Right kidney (tissue), 1 donor: ENCODE data around the gene IQSEC3.

Experiments
- DNase-seq: peaks from one replicate; pipeline ENCODE4 v3.0.0-alpha.2; 2016

IQSEC3 gene

DNA sequence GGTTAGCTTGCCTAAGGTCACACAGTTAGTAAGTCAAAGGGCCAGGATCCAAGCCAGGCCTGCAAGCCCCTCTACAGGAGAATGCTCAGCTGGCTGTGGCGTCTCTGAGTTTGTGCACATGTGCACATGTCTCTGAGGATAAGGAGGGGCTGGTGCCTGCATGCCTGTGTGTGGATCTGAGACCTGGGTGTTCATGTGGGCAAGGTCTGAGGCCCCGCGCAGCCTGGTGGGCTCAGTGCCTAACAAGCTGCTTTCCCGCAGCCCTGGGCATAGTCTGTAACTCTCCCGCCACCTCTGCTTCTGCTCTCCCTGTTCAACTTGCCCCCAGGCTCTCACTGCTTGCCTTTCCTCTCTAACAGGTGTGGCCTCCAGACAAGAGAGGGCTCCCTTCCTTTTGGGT lies 151.7 kb downstream of the IQSEC3 start:
- no peak for DNase-seq

DNA sequence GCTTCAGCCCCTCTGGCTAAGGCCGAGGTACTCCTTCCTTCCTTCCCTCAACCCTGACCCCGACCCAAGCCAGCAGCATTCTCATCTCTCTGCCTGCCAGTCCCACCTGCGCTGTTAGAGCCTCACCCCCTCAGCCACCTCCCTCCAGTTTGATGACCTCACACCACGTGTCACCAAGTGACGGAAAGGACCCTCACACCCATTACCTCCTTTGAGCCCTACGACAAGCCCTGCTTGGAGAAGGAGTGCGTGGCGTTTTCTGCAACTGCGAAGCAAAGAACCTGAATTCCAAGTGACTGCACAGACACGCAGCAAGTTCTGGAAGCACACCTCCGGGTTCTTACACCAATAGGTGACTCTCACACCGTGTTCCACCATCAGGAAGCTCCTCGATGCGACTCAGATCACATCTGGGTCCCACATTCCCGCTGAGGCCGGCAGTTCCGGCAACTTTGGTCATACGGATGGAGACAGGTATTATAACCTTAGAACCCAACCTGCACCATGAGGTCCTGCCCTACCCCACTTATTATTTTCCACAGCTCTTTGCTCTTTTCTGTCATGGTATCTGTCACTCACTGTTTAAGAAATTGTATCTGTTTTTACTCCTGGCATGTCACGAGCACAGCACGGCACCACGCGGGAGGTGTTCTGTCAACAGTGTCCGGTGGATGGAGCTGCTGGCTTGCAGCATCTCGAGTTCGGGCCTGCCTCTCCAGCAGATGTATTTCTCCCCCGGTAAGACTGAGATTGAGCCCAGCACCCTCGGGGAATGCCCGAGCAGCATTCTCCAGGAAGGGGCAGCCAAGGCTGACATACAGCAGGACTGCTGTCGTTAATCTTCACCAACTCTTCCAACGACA lies 152.4 kb downstream of the IQSEC3 start:
- no peak for DNase-seq

DNA sequence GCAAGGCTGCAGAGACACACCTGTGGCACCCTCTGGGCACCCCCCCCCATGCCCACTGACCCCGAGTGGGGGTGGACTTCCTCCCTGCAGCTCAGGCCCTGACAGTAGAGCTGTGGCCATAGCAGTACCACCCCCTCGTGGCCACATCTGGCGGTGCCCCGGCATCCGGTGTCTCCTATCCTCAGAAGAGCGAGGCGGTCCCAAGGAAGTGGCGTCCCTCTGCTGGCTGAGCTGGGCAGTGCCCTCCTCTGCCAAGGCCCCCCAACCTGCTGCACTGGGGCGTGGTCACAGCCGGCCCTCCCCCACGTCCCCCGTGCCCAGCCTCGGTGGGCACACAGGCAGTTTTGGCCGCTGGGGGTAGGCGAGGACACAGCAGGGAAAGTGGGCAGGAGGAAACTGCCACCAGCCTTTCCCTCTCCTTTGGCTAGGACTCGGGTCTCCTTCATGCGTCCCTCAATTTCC lies 153.4 kb downstream of the IQSEC3 start:
- DNase-seq = peak; percentile 58

DNA sequence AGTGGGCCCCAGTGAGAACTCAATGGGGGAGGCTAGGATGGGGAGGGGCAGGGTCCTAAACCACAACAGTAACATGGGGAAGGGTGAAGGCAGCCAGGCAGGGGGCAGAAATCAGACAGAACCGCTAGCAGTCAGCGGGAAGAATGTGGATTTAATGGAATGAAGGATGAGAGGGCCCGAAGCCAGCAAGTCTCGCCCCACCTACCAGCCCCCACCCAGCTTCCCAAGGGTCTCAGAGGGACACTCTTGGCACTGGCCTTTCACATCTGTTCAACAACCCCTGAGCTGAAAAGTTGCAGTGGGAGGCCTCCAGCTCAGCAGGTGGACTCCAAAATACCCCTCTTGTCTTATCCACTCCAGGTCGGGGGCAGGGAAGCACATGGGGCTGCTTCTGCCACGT lies 153.9 kb downstream of the IQSEC3 start:
- DNase-seq = no peak

DNA sequence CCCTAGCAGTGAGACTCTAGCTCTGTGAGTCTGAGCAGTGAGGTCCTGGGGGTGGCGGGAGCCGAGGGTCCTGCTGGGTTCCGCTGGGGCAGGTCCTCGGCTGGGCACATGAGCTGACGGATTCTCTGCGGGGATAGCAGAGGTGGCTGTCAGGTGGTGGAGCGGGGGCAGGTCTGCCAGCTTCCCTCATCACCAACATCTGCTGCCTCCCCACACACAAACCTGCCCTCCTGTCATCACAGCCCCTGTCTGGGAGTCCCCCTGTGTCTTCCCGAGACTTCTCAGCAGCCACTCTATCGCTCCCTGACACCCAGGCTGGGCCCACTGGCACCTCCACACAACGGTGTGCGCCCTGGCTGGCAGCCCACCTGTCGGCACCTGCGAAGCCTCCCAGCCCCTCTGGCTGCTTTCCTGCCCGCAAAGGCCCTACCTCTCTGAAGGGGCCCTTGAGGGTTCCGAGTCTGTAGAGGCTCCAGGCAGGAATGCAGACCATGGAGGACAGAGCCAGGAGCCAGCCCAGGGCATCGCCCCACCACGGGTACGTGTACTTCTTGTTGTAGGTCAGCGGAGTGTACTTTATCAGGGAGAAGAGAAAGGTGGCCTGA lies 154.5 kb downstream of the IQSEC3 start:
- DNase-seq = no peak

DNA sequence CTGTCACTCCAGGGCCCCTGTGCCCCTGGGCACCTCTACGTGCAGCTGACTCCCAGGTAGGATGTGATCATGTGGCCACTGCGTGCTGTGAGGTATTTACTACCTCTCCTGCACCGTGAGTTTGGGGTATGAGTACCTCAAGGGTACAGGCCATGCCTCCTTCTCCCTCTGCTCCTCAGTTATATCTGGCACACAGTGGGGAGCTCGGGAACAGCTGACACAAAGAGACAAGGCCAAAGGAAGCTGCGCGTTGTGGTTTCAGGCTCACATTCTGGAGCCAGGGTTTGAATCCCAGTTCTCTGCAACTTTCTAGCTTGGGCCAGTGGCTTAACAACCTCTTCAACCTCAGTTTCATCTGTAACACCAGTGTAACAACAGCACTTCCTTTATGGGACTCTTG lies 155.2 kb downstream of the IQSEC3 start:
- no peak for DNase-seq

DNA sequence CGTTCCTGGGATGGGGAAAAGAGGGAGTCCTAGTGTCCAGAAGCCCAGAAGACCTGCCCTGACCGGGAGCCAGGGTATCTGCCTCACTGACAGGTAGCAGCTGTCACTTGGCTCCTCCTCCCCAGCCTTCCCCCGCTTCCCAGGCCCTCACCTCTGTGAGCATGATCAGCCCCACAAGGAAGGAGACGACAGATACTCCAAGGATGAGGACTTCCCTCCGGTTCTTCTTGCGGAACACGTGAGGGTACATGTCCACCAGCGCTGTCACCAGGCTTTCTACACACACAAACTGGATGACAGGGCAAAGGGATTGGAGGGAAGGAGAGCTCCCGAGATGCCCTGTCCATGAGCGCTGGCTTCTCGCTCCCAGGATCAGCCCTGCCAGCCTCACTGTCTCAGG lies 157.3 kb downstream of the IQSEC3 start:
- no peak for DNase-seq

DNA sequence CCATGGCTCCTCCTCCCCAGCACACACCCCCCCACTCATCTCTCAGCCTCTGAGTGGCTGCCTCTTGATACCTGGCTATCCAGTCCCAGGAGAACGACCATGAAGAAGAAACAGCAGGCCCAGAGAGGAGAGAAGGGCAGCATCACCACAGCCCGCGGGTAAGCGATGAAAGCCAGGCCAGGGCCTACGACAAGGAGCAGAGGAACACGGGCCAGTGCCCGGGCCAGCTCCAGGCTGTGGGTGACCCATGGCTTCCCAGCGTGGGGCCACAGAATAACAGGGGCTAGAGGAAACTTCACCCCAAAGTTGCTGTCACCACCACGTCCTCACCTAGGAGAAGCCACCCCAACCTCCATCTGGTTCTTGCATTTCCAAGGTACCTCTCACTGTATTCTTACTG lies 157.8 kb downstream of the IQSEC3 start:
- no peak for DNase-seq

DNA sequence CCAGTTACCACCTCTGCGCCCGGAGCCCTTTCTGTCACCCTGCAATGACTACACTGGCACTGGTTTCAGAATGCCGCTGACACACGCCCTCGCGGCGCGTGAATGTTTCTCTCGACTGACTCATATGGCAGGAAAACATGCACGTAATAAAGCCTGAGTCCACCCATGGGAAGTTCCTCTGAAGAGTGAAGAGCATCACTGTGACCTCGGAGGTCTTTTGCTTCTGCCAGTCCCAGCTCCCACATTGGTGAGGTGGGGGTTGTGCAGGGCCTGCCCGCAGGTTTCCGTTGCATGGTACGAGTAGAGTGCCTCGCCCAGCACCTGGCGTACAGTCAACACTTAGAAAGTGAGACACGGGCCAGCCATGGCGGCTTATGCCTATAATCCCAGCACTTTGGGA lies 158.4 kb downstream of the IQSEC3 start:
- DNase-seq = no peak

DNA sequence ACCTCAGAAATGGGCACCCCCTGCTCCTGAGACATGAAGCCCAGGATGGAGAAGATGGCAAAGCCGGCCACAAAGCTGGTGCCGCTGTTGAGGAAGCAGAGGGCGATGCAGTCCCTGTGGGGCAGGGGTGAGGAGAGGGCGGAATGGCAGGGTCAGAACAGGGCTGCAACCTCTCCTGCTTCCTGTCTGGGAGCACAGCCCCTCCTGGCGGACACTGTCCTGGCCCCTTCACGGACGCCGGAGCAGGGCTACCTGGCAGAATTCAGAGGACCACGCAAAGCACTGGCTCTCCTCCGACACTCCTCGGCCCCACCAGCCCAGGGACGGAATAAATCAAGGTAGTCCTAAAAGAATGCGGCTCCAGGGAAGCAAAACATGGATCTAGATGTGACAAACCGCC lies 159.8 kb downstream of the IQSEC3 start:
- no peak for DNase-seq

DNA sequence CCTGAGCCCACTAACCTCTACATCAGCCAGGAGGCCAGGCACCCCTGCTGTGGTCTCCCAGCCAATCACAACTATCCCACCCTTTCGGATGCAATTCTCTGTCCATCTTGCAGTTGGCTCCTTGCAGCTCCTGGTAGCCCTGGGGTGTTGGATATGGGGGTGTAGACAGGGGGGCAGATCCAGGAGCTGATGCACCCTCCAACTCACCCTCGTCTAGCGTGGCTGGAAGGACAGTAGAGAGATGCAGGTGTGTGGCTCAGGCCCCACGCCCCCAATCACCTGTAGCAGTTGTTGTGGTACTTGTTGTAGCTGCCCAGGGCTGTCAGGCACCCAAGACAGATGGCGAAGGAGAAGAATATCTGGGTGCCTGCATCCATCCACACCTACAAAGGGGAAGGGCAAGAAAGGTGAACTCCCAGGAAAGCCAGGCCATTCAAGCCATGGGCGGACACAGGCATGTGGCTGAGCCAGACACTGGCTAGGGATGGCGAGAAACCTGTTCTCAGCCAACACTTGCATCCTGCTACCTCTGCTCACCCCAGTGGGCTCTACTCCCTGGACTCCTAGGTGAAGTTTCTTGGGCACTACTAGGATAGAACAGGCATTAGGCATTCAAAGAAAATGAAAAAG lies 160.8 kb downstream of the IQSEC3 start:
- no peak for DNase-seq
